ENCODE measurements around the gene RGS6. TPM values are rescaled to one million over a fixed set of nuclear protein-coding genes. Genes with fewer than 3 reads are reported as not detected.

Gene RGS6
- total RNA-seq, 2 donors from 2014 or later: 1.4 to 4.7 TPM

GRCh38 chr14:72247896-72248465, 315.8 kb downstream of the RGS6 start:
- no peak overlapping the region for H3K4me3 ChIP-seq
- no peak for TF ChIP-seq CTCF (IDR thresholded peaks at IDR 0.05)
- DNase-seq (ENCODE audit: low spot score): no peak
- H3K27me3 ChIP-seq (replicated peaks; ENCODE audit: insufficient read depth): no peaks in the 10 kb centered on the region
- H3K9me3 ChIP-seq: no peaks in the 10 kb centered on the region
- no peak overlapping the region for H3K27ac ChIP-seq
- no peaks in the 10 kb centered on the region for H3K36me3 ChIP-seq
- ATAC-seq (ENCODE audit: insufficient number of reproducible peaks, low FRiP score, low read depth): no peak
- peaks cover 0 to 17% of the 10 kb centered on the region in 2 donors for H3K4me1 ChIP-seq (ENCODE audit: control insufficient read depth in 1 of 2, low read depth in 2 of 2)

- DNase-seq (ENCODE audit: low spot score) (no peak), ATAC-seq (ENCODE audit: insufficient number of reproducible peaks, low FRiP score, low read depth) (no peak)
- H3K27me3 ChIP-seq (replicated peaks; ENCODE audit: insufficient read depth): no peaks in the 10 kb centered on the region
- H3K27ac ChIP-seq: no peak overlapping the region
- no peak overlapping the region for H3K4me3 ChIP-seq
- no peaks in the 10 kb centered on the region for H3K4me1 ChIP-seq (ENCODE audit: control insufficient read depth in 1 of 2, low read depth in 2 of 2)
- H3K9me3 ChIP-seq: no peaks in the 10 kb centered on the region
- no peak for TF ChIP-seq CTCF (IDR thresholded peaks at IDR 0.05)
- H3K36me3 ChIP-seq: no peaks in the 10 kb centered on the region
These were observed 321.3 kb downstream of the RGS6 start for GRCh38 chr14:72253503-72253902.

- no peaks in the 10 kb centered on the region for H3K4me1 ChIP-seq (ENCODE audit: control insufficient read depth in 1 of 2, low read depth in 2 of 2)
- no peaks in the 10 kb centered on the region for H3K9me3 ChIP-seq
- no peak for TF ChIP-seq CTCF (IDR thresholded peaks at IDR 0.05)
- DNase-seq (ENCODE audit: low spot score) (no peak), ATAC-seq (ENCODE audit: insufficient number of reproducible peaks, low FRiP score, low read depth) (no peak)
- no peak overlapping the region for H3K27ac ChIP-seq
- H3K27me3 ChIP-seq (replicated peaks; ENCODE audit: insufficient read depth): no peaks in the 10 kb centered on the region
- no peaks in the 10 kb centered on the region for H3K36me3 ChIP-seq
- H3K4me3 ChIP-seq: no peak overlapping the region
These were observed 322.1 kb downstream of the RGS6 start for GRCh38 chr14:72254202-72254936.

- H3K27me3 ChIP-seq (replicated peaks; ENCODE audit: insufficient read depth): no peaks in the 10 kb centered on the region
- ATAC-seq (ENCODE audit: insufficient number of reproducible peaks, low FRiP score, low read depth): no peak
- no peak overlapping the region for H3K4me3 ChIP-seq
- H3K9me3 ChIP-seq: no peaks in the 10 kb centered on the region
- no peak overlapping the region for H3K27ac ChIP-seq
- H3K4me1 ChIP-seq (ENCODE audit: control insufficient read depth in 1 of 2, low read depth in 2 of 2): no peaks in the 10 kb centered on the region
- H3K36me3 ChIP-seq: no peaks in the 10 kb centered on the region
- no peak for DNase-seq (ENCODE audit: low spot score)
- no peak for TF ChIP-seq CTCF (IDR thresholded peaks at IDR 0.05)
These were observed 322.8 kb downstream of the RGS6 start for GRCh38 chr14:72254937-72255472.

GRCh38 chr14:72256055-72256454, 323.8 kb downstream of the RGS6 start:
- no peak overlapping the region for H3K4me3 ChIP-seq
- TF ChIP-seq CTCF (IDR thresholded peaks at IDR 0.05): no peak
- no peaks in the 10 kb centered on the region for H3K9me3 ChIP-seq
- no peak for DNase-seq (ENCODE audit: low spot score)
- no peaks in the 10 kb centered on the region for H3K36me3 ChIP-seq
- no peaks in the 10 kb centered on the region for H3K4me1 ChIP-seq (ENCODE audit: control insufficient read depth in 1 of 2, low read depth in 2 of 2)
- no peak overlapping the region for H3K27ac ChIP-seq
- no peak for ATAC-seq (ENCODE audit: insufficient number of reproducible peaks, low FRiP score, low read depth)
- no peaks in the 10 kb centered on the region for H3K27me3 ChIP-seq (replicated peaks; ENCODE audit: insufficient read depth)
